ENCODE data around the gene PCP4. TPM values are rescaled to one million over a fixed set of nuclear protein-coding genes. Genes with fewer than 3 reads are reported as not detected.

The PCP4 gene
- total RNA-seq, 4 donors from 2014 or later: 30.8 to 167 (median 110) TPM

DNA sequence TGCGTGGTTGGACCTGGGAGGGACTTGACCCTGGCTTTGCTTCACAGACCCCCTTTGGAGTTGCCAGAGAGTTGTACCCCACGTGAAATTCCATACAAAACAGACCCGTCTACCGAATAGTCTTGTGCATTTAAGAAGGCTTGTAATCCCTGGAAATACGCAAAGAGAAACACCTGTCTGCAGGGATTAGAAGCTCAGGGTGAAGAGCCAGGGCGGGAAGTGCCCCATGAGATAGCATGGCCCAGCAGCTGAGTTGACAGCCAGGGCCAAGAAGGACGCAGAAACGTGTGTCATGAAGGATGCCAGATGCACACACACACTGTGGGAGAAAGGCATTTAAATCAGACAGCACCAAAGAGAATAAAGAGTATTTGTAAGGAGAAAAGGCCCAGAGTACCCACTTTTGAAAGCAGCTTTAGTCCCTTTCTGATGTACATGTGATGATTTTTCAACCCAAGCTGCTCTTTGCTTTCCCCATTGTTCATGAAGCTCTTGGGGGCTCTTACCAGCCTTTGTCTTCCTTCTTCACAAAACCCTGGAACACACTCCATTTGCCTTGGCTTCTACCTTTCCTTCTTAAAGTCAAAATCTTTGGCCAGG, 46.6 kb downstream of the PCP4 start:
- H3K4me1 ChIP-seq: peaks cover 0 to 6% (median 0%) of the 10 kb centered on the region in 3 donors
- no peak overlapping the region for H3K4me3 ChIP-seq
- ATAC-seq: no peak
- TF ChIP-seq POLR2AphosphoS5 (IDR thresholded peaks at IDR 0.05) (no peak), POLR2A (IDR thresholded peaks at IDR 0.05) (no peak), EP300 (IDR thresholded peaks at IDR 0.05) (no peak)
- TF ChIP-seq, protein P1, sequence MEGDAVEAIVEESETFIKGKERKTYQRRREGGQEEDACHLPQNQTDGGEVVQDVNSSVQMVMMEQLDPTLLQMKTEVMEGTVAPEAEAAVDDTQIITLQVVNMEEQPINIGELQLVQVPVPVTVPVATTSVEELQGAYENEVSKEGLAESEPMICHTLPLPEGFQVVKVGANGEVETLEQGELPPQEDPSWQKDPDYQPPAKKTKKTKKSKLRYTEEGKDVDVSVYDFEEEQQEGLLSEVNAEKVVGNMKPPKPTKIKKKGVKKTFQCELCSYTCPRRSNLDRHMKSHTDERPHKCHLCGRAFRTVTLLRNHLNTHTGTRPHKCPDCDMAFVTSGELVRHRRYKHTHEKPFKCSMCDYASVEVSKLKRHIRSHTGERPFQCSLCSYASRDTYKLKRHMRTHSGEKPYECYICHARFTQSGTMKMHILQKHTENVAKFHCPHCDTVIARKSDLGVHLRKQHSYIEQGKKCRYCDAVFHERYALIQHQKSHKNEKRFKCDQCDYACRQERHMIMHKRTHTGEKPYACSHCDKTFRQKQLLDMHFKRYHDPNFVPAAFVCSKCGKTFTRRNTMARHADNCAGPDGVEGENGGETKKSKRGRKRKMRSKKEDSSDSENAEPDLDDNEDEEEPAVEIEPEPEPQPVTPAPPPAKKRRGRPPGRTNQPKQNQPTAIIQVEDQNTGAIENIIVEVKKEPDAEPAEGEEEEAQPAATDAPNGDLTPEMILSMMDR (IDR thresholded peaks at IDR 0.05): no peak
- no peaks in the 10 kb centered on the region for H3K36me3 ChIP-seq
- 43% methylated on average over 4 of the region's 8 CpGs; no CpG with 5 or more reads in 1 of the 2 donors for WGBS, 2 donors (ENCODE audit: low coverage in 1 of 2)
- no peak overlapping the region for H3K27ac ChIP-seq
- H3K9me3 ChIP-seq: no peaks in the 10 kb centered on the region
- H3K27me3 ChIP-seq: no peaks in the 10 kb centered on the region

DNA sequence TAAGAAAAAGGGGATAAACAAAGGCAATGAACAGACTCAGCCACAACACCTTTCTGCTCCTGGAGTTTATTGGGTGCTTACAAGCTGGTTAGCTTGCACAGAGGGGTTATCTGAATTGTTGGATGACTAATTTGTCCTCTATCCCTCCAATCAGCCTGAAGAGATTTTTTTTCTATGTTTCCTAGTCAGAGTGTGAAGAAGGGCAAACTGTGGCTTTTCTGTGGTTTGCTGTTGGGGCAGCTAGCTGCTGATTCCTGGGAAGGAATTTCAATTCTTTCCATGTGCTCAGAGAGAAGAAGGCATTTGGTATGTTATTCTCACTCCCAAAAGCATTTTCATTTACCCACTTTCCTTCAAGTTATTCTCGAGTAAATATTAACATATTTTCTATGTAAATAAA, 48.6 kb downstream of the PCP4 start:
- H3K4me1 ChIP-seq: peaks cover 0 to 6% (median 0%) of the 10 kb centered on the region in 3 donors
- no peaks in the 10 kb centered on the region for H3K27me3 ChIP-seq
- H3K9me3 ChIP-seq: no peaks in the 10 kb centered on the region
- TF ChIP-seq POLR2A (IDR thresholded peaks at IDR 0.05): no peak
- no peak for TF ChIP-seq POLR2AphosphoS5 (IDR thresholded peaks at IDR 0.05)
- no peak for TF ChIP-seq EP300 (IDR thresholded peaks at IDR 0.05)
- no peak overlapping the region for H3K4me3 ChIP-seq
- 38 to 57% methylated on average over 1 of the region's 1 CpG for WGBS, 2 donors (ENCODE audit: low coverage in 1 of 2)
- ATAC-seq: no peak
- no peak overlapping the region for H3K27ac ChIP-seq
- no peaks in the 10 kb centered on the region for H3K36me3 ChIP-seq

DNA sequence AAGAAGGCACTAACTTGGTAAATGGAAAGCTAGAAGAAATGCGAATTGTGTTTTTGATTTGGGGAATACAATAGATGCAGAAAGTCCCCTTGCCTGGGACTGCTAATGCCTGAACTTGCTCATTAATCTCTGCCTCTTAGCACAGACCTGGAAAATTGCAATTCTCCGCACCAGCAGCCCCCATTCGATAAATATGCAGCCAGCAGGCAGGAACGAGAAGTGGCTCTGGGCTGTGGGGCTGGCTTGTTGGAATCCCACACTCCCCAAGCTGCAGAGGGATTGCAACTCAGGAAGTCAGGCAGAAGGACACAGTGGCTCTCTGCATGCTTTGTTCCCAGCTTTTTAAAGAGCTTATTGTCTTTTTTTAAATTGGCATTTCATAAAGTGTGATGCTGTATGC, 51.3 kb downstream of the PCP4 start:
- Histone ChIP-seq H3K4me1 (no peaks in the 10 kb centered on the region), H3K9me3 (no peaks in the 10 kb centered on the region), H3K27ac (no peak overlapping the region), H3K36me3 (no peaks in the 10 kb centered on the region), H3K27me3 (no peaks in the 10 kb centered on the region), H3K4me3 (no peak overlapping the region)
- 47 to 50% methylated on average over 4 of the region's 4 CpGs for WGBS, 2 donors (ENCODE audit: low coverage in 1 of 2)
- TF ChIP-seq POLR2AphosphoS5 (IDR thresholded peaks at IDR 0.05): no peak
- TF ChIP-seq, protein P1 (IDR thresholded peaks at IDR 0.05): no peak
- TF ChIP-seq EP300 (IDR thresholded peaks at IDR 0.05): no peak
- no peak for TF ChIP-seq POLR2A (IDR thresholded peaks at IDR 0.05)
- ATAC-seq: no peak

DNA sequence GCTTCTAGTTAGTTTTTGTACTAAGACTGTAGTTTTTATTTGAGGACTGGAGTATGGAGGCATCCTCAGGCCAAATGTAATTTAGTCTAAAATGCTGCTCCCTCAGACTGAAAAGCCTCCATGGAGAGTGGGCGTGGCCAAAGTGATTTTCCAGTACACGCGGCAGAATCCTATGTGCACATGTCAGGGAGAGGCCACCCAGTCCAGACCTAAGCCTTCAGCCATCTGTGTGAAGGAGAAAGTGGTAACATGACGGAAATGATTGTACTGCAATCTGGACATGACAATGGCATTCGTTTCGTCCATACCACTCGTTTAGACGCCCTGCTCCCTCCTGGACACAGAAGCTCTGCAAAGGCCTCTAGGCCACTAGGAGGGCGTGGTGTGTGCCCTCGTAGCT, 56.2 kb downstream of the PCP4 start:
- no peak for TF ChIP-seq POLR2AphosphoS5 (IDR thresholded peaks at IDR 0.05)
- TF ChIP-seq POLR2A (IDR thresholded peaks at IDR 0.05): no peak
- TF ChIP-seq, protein P1 (IDR thresholded peaks at IDR 0.05): no peak
- TF ChIP-seq EP300 (IDR thresholded peaks at IDR 0.05): no peak
- WGBS, 2 donors (ENCODE audit: low coverage in 1 of 2): 83 to 94% methylated on average over 3 to 9 of the region's 10 CpGs
- Histone ChIP-seq H3K9me3 (no peaks in the 10 kb centered on the region), H3K4me1 (no peaks in the 10 kb centered on the region), H3K27me3 (no peaks in the 10 kb centered on the region), H3K36me3 (no peaks in the 10 kb centered on the region), H3K4me3 (no peak overlapping the region), H3K27ac (no peak overlapping the region)
- ATAC-seq: no peak

DNA sequence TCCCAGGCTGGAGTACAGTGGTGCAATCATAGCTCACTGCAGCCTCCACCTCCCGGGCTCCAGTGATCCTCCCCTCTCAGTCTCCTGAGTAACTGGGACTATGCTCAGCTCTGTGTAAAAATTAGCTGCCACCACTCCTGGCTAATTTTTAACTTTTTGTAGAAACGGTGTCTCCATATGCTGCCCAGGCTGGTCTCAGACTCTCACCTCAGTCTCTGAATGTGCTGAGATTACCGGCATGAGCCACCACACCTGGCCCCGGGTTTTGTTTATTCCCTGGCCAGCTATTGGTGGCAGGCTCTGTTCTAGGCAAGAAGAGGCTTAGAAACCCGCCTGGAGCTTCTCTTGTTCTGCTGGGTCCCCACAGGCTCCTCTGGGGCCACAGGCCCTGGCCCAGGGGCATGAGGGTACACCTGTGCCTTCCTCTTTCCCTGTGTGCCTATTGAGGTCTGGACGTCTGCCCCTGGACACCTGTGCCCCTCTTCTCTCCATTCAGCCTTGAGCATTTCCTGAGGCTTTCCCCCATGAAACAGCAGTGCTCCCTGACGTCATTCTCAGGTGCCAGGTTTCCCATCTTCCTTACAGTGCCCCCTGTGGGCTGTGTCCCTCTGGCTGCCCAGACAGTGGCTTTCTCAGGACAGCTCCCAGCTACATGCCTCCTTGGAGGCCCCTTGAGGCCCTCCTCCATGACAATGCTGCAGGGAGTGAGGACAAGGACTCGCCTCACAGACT, 57.5 kb downstream of the PCP4 start:
- Histone ChIP-seq H3K4me3 (no peak overlapping the region), H3K36me3 (peaks cover 0 to 3% of the 10 kb centered on the region in 2 donors), H3K9me3 (no peaks in the 10 kb centered on the region), H3K27me3 (no peaks in the 10 kb centered on the region), H3K27ac (no peak overlapping the region), H3K4me1 (no peaks in the 10 kb centered on the region)
- TF ChIP-seq, protein P1 (IDR thresholded peaks at IDR 0.05): no peak
- TF ChIP-seq POLR2AphosphoS5 (IDR thresholded peaks at IDR 0.05): no peak
- WGBS, 2 donors (ENCODE audit: low coverage in 1 of 2): 82 to 83% methylated on average over 2 to 5 of the region's 8 CpGs
- ATAC-seq: no peak
